H1 (cell line): ENCODE results near the gene KIAA0586. TPM values are rescaled to one million over a fixed set of nuclear protein-coding genes. Genes with fewer than 3 reads are reported as not detected.

Experiments used
- CTCF ChIA-PET: fragments of 300-600 bp; sonication (Branson Sonifier 250); formaldehyde crosslinking; loops from one replicate; lab custom pipeline; 2021; ENCODE audit not compliant: partially characterized antibody; lab: Charles Lee
- POLR2A ChIA-PET: fragments of 300-600 bp; sonication (Branson Sonifier 250); formaldehyde crosslinking; loops from one replicate; lab custom pipeline; 2021; ENCODE audit warnings: inconsistent platforms; ENCODE audit not compliant: partially characterized antibody; lab: Charles Lee
- DNase-seq, 2 experiments: peaks; one replicate each; pipeline versions ENCODE4 v3.0.0 to v3.0.0-alpha.2; 2010 to 2022; ENCODE audit warnings: low spot score in 2 of 2, low read depth in 1 of 2, mixed read lengths in 1 of 2
- FAIRE-seq: peaks from 2 replicates; lab custom pipeline; 2011; peaks lifted over from hg19 to GRCh38; lab: Jason Lieb, UNC
- H2AFZ ChIP-seq: 2 replicates; pipeline ENCODE4 v1.8.1; 2012; ENCODE audit warnings: low read length, inconsistent platforms
- H2AK5ac ChIP-seq: 2 replicates; pipeline ENCODE4 v1.6.1; 2013; ENCODE audit warnings: low read depth, low read length
- H2BK120ac ChIP-seq: replicated peaks from 2 replicates; pipeline ENCODE3; 2013; ENCODE audit warnings: low read depth, low read length, inconsistent platforms
- H2BK12ac ChIP-seq: 2 replicates; pipeline ENCODE4 v1.6.1; 2013; ENCODE audit warnings: low read depth, low read length
- H2BK15ac ChIP-seq: 2 replicates; pipeline ENCODE4 v1.6.1; 2013; ENCODE audit warnings: low read length
- H2BK20ac ChIP-seq: 2 replicates; pipeline ENCODE4 v1.6.1; 2013; ENCODE audit warnings: low read length
- H2BK5ac ChIP-seq: 2 replicates; pipeline ENCODE4 v1.6.1; 2013; ENCODE audit warnings: low read depth, low read length
- H3K14ac ChIP-seq: 2 replicates; pipeline ENCODE4 v1.6.1; 2013; ENCODE audit warnings: inconsistent platforms; ENCODE audit not compliant: insufficient read length
- H3K18ac ChIP-seq: 2 replicates; pipeline ENCODE4 v1.6.1; 2013; ENCODE audit warnings: low read length; ENCODE audit errors: extremely low read depth
- H3K23ac ChIP-seq: 2 replicates; pipeline ENCODE4 v1.6.1; 2013; ENCODE audit warnings: inconsistent platforms; ENCODE audit not compliant: insufficient read length
- H3K23me2 ChIP-seq: 2 replicates; pipeline ENCODE4 v1.6.1; 2013; ENCODE audit warnings: low read depth, low read length
- H3K27ac ChIP-seq: 2 replicates; pipeline ENCODE4 v1.6.1; 2011; ENCODE audit warnings: low read depth, low read length, inconsistent platforms
- H3K27me3 ChIP-seq, 4 experiments: replicated peaks in 1 of 4; 1 replicate in 1 of 4; 2 replicates in 3 of 4; pipeline versions ENCODE4 v1.6.1 to v1.8.1; 2011 to 2013; ENCODE audit warnings: low read length in 3 of 4, mild to moderate bottlenecking in 3 of 4, inconsistent platforms in 2 of 4, mixed read lengths in 2 of 4, moderate library complexity in 1 of 4; ENCODE audit not compliant: control insufficient read depth in 3 of 4, insufficient read depth in 3 of 4; ENCODE audit errors: extremely low read depth in 1 of 4
- H3K36me3 ChIP-seq, 4 experiments: 2 replicates each; pipeline versions ENCODE4 v1.6.1 to v1.8.1; 2011 to 2013; ENCODE audit warnings: mild to moderate bottlenecking in 4 of 4, low read length in 3 of 4, moderate library complexity in 2 of 4, control low read depth in 1 of 4, inconsistent platforms in 1 of 4; ENCODE audit not compliant: insufficient read depth in 4 of 4, control insufficient read depth in 2 of 4
- H3K4ac ChIP-seq: replicated peaks from 2 replicates; pipeline ENCODE3; 2013; ENCODE audit warnings: low read length, low read depth, mixed read lengths, inconsistent platforms; ENCODE audit not compliant: insufficient read length
- H3K4me1 ChIP-seq, 4 experiments: replicated peaks in 1 of 4; 1 replicate in 1 of 4; 2 replicates in 3 of 4; pipeline versions ENCODE4 v1.6.1 to v1.8.1; 2011 to 2013; ENCODE audit warnings: low read length in 3 of 4, inconsistent platforms in 2 of 4, mixed read lengths in 1 of 4; ENCODE audit not compliant: insufficient read depth in 4 of 4, control insufficient read depth in 3 of 4
- H3K4me2 ChIP-seq, 2 experiments: 2 replicates each; pipeline versions ENCODE4 v1.6.1 to v1.8.1; 2011 to 2013; ENCODE audit warnings: low read depth in 2 of 2, low read length in 2 of 2, control low read depth in 1 of 2, inconsistent platforms in 1 of 2, mild to moderate bottlenecking in 1 of 2; ENCODE audit not compliant: insufficient read depth in 1 of 2
- H3K4me3 ChIP-seq, 4 experiments: fragments of 200-600, 300-600 bp in 1 of 4; sonication (generic), shearing (Covaris generic), sonication (Bioruptor Twin) in 1 of 4; 2 replicates each; pipeline versions ENCODE4 v1.5.1 to v1.8.1; 2011 to 2016; ENCODE audit warnings: low read length in 4 of 4, low read depth in 3 of 4, control low read depth in 2 of 4, inconsistent platforms in 2 of 4, mild to moderate bottlenecking in 2 of 4, mixed read lengths in 1 of 4, moderate library complexity in 1 of 4; ENCODE audit not compliant: insufficient read depth in 2 of 4; ENCODE audit errors: extremely low read depth in 1 of 4
- H3K56ac ChIP-seq: replicated peaks from 2 replicates; pipeline ENCODE3; 2013; ENCODE audit warnings: low read depth, mild to moderate bottlenecking, mixed read lengths, low read length, inconsistent platforms; ENCODE audit not compliant: insufficient read length
- H3K79me1 ChIP-seq: 2 replicates; pipeline ENCODE4 v1.6.1; 2013; ENCODE audit warnings: low read depth, low read length, control low read depth
- H3K79me2 ChIP-seq, 2 experiments: 2 replicates each; pipeline versions ENCODE4 v1.6.1 to v1.8.1; 2012 to 2013; ENCODE audit warnings: low read length in 2 of 2, mild to moderate bottlenecking in 2 of 2, inconsistent platforms in 1 of 2; ENCODE audit not compliant: insufficient read depth in 2 of 2, control insufficient read depth in 1 of 2
- H3K9ac ChIP-seq, 4 experiments: replicated peaks in 1 of 4; 1 replicate in 1 of 4; 2 replicates in 3 of 4; pipeline versions ENCODE4 v1.6.1 to v1.8.1; 2011 to 2013; ENCODE audit warnings: low read depth in 3 of 4, low read length in 3 of 4, control low read depth in 2 of 4, mild to moderate bottlenecking in 2 of 4, moderate library complexity in 2 of 4, inconsistent platforms in 1 of 4; ENCODE audit errors: extremely low read depth in 1 of 4
- H3K9me3 ChIP-seq, 2 experiments: 2 replicates each; pipeline versions ENCODE4 v1.6.1 to v1.8.1; 2012 to 2013; ENCODE audit warnings: mild to moderate bottlenecking in 2 of 2, moderate library complexity in 2 of 2, control low read depth in 1 of 2, inconsistent platforms in 1 of 2, low read depth in 1 of 2, low read length in 1 of 2, mixed read lengths in 1 of 2; ENCODE audit not compliant: insufficient read depth in 2 of 2
- H4K20me1 ChIP-seq, 2 experiments: replicated peaks in 1 of 2; 2 replicates each; pipeline versions ENCODE3 to v1.8.1; 2011 to 2013; ENCODE audit warnings: inconsistent platforms in 2 of 2, low read length in 2 of 2, mild to moderate bottlenecking in 1 of 2; ENCODE audit not compliant: insufficient read depth in 2 of 2, control insufficient read depth in 1 of 2
- H4K5ac ChIP-seq: 2 replicates; pipeline ENCODE4 v1.6.1; 2013; ENCODE audit warnings: low read length, low read depth, mixed read lengths, inconsistent platforms; ENCODE audit not compliant: insufficient read length
- H4K8ac ChIP-seq: 2 replicates; pipeline ENCODE4 v1.8.0; 2013; ENCODE audit warnings: mild to moderate bottlenecking, moderate library complexity, low read length, inconsistent platforms; ENCODE audit not compliant: insufficient read depth; ENCODE audit errors: extremely low read depth
- H4K91ac ChIP-seq: replicated peaks from 2 replicates; pipeline ENCODE3; 2013; ENCODE audit warnings: low read length, mixed read lengths, inconsistent platforms; ENCODE audit not compliant: insufficient read length
- ASH2L ChIP-seq: fragments of 200-600, 300-600 bp; sonication (generic); IDR thresholded peaks from one replicate; pipeline ENCODE4 v1.7.1; 2017; ENCODE audit warnings: low read length
- CHD2 ChIP-seq: IDR thresholded peaks from 2 replicates; pipeline ENCODE4 v1.6.1; 2012; ENCODE audit warnings: low read length, improper control_type of control experiment
- KDM4A ChIP-seq: IDR thresholded peaks from one replicate; pipeline ENCODE4 v1.7.1; 2012; ENCODE audit warnings: low read depth, mild to moderate bottlenecking, moderate library complexity, low read length, inconsistent platforms; ENCODE audit not compliant: severe bottlenecking
- PHF8 ChIP-seq: fragments of 200-600 bp; sonication (generic); conservative IDR thresholded peaks from 2 replicates; pipeline ENCODE4 v1.7.1; 2012; ENCODE audit warnings: low read depth, mild to moderate bottlenecking, inconsistent platforms, low read length, moderate library complexity
- WGBS, 2 experiments: shearing (Covaris generic) in 1 of 2; methylation state at CpG; one replicate each; pipeline versions ENCODE4 v1.1.6 to v1.1.7; 2013 to 2015; ENCODE audit warnings: low lambda C conversion rate in 2 of 2, mixed read lengths in 2 of 2, inconsistent platforms in 1 of 2, low coverage in 1 of 2, missing lambda C conversion rate in 1 of 2; ENCODE audit not compliant: insufficient replicate concordance in 2 of 2, insufficient coverage in 1 of 2, insufficient read length in 1 of 2; ENCODE audit errors: extremely low coverage in 1 of 2, missing lambda C conversion rate in 1 of 2; 5-methylcytosine and 5-hydroxymethylcytosine counted together
- polyA plus RNA-seq, 7 experiments: library from polyadenylated mRNA; depleted of rRNA in 3 of 7; stranded (reverse) in 5 of 7; unstranded in 2 of 7; fragments of >200 nt in 5 of 7; fragments of 200-250 nt in 2 of 7; gene quantifications; 1 replicate in 5 of 7; 2 replicates in 1 of 7; 4 replicates in 1 of 7; pipeline versions ENCODE4 v1.2.1 to v1.2.3, GENCODE V29; 2011 to 2013; ENCODE audit warnings: missing spikeins in 2 of 7, mixed read lengths in 2 of 7
- total RNA-seq: library from RNA; stranded (reverse); fragmentation: NEBNext Ultra II Directional; extraction: Animal tissue kit (Norgen Biotek cat#: 25700); gene quantifications from 2 replicates; pipeline ENCODE4 v1.2.1, GENCODE V29; 2021

Gene KIAA0586
- total and polyA plus RNA-seq, 2 of the 8 experiments (the other 6 are each of a cell fraction or from before 2014, with no cell fraction given) = 7.2 to 24.8 TPM

DNA sequence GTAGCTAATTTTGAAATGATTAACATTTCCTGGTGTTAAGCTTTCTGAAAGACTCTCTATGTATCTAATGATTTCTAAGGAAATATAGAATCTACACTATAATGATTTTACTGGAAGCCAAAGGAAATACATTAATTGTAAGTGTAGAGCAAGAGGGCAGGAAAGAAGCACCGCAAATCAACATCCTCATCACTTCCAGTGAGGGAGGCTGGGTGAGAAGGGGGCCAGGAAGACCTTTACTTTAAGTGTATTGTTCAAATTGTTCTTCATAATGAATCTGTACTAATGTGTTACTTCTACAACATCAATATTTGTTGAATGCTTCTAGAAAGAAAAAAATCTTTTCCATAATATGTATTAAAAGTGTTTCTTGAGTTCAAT, 144.9 kb downstream of the KIAA0586 start:
- Histone ChIP-seq H3K14ac (no peak overlapping the region), H2BK120ac (no peak overlapping the region), H3K36me3 (no peaks in the 10 kb centered on the region), H3K9me3 (no peaks in the 10 kb centered on the region), H3K79me1 (no peaks in the 10 kb centered on the region; the same call in 1 of the 2 replicates), H3K23ac (no peak overlapping the region), H2BK20ac (0 out of 2 replicates have a peak overlapping the region, but pooled peaks have one; percentile 3), H3K4ac (no peak overlapping the region), H2BK5ac (no peak overlapping the region), H4K8ac (no peak overlapping the region), H2BK15ac (no peak overlapping the region), H4K5ac (no peak overlapping the region), H3K79me2 (no peaks in the 10 kb centered on the region), H4K91ac (no peak overlapping the region), H2BK12ac (no peak overlapping the region), H3K27ac (no peak overlapping the region), H2AK5ac (no peak overlapping the region), H3K23me2 (no peaks in the 10 kb centered on the region), H3K27me3 (no peaks in the 10 kb centered on the region), H3K4me2 (no peak overlapping the region), H3K4me1 (no peaks in the 10 kb centered on the region), H3K9ac (no peak overlapping the region), H3K4me3 (no peak overlapping the region), H2AFZ (no peak overlapping the region), H3K56ac (no peak overlapping the region), H4K20me1 (no peaks in the 10 kb centered on the region), H3K18ac (no peak overlapping the region)
- 88% methylated on average over 1 of the region's 1 CpG; no CpG with 5 or more reads in 1 of the 2 experiments for WGBS, 2 experiments
- POLR2A ChIA-PET = no interaction called here
- DNase-seq (no peak), FAIRE-seq (no peak)
- CTCF ChIA-PET = interaction anchor here (0.7 to 1.2 kb wide), 3 partner anchors 13 to 115 kb away, joined by 3 to 5 read pairs (median 3); no protein-coding TSS in a partner anchor
- TF ChIP-seq CHD2 (no peak), ASH2L (no peak), PHF8 (no peak), KDM4A (no peak)
